Fibroblast of villous mesenchyme (primary cell): ENCODE results near the gene CCNC. TPM values are rescaled to one million over a fixed set of nuclear protein-coding genes. Genes with fewer than 3 reads are reported as not detected.
A peak's percentile ranks its signal among the peaks of the same experiment; 100 is the strongest.

ENCODE experiments used
- DNase-seq: peaks from one replicate; pipeline ENCODE4 v3.0.0-alpha.2; 2010; ENCODE audit warnings: low read depth
- H3K4me3 ChIP-seq: 2 replicates; pipeline ENCODE4 v1.5.1; 2011; ENCODE audit warnings: low read depth, mild to moderate bottlenecking, low read length
- CTCF ChIP-seq: IDR thresholded peaks from 2 replicates; pipeline ENCODE4 v1.5.1; 2012; ENCODE audit warnings: low read depth, mild to moderate bottlenecking, low read length; ENCODE audit not compliant: insufficient read depth
- total RNA-seq: library from RNA; depleted of rRNA; stranded (reverse); fragments of >200 nt; gene quantifications from 2 replicates; pipeline ENCODE4 v1.2.3, GENCODE V29; 2012

The CCNC gene
- total RNA-seq, 1 donor, result 93.7 TPM

DNA sequence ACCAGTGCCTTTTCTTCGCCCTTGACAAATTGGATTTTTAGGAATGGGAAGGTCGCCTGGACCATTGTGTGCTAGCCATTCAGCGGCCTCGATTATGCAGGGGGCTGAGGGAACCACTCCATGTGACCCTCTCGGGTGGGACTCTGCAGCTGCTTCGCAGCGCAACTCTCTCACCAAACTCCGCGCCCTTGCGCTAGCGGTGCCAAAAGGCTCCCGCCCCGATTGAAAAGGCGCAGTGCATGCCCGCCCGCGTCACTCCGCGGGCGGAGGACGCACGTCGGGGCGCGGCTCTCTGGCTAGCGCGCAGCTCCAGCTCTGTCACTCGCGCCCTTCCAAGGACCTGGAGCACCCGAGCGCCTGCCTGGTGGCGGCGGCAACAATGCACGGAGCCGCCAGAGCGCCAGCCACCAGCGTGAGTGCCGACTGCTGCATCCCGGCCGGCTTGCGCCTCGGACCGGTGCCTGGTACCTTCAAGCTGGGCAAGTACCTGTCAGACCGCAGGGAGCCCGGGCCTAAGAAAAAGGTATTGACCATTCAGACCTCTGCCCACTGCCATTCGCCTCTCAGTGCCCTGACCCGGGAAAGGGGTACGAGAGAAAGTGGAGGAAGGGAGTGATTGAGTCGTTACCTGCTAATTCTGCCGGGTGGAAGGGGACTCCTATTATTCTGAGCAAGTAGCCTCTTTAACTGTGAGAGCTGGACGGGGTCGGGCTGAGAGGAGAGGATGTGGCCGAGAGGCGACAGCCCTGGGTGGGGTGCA lies 38.4 kb upstream of the CCNC start, which contains the start of gene PRDM13:
TSS of gene PRDM13 (plus strand) at position 178 of the 760 bp plus-strand sequence. CDS start at position 380, 202 bp downstream.
- DNase-seq, result no peak
- H3K4me3 ChIP-seq, result no peak within 1 kb of the TSS
- TF ChIP-seq CTCF, result no peak

GRCh38 chr6:99605911-99606655 lies 37.6 kb upstream of the CCNC start:
- no peak for DNase-seq
- no peak for TF ChIP-seq CTCF
- no peak overlapping the region for H3K4me3 ChIP-seq

- DNase-seq, result no peak
- H3K4me3 ChIP-seq, result no peak overlapping the region
- TF ChIP-seq CTCF, result no peak
Observed at GRCh38 chr6:99605074-99605734, 36.7 kb upstream of the CCNC start.

- TF ChIP-seq CTCF, result no peak
- DNase-seq, result no peak
- H3K4me3 ChIP-seq, result no peak overlapping the region
Observed at GRCh38 chr6:99604166-99605073, 36.0 kb upstream of the CCNC start.

DNA sequence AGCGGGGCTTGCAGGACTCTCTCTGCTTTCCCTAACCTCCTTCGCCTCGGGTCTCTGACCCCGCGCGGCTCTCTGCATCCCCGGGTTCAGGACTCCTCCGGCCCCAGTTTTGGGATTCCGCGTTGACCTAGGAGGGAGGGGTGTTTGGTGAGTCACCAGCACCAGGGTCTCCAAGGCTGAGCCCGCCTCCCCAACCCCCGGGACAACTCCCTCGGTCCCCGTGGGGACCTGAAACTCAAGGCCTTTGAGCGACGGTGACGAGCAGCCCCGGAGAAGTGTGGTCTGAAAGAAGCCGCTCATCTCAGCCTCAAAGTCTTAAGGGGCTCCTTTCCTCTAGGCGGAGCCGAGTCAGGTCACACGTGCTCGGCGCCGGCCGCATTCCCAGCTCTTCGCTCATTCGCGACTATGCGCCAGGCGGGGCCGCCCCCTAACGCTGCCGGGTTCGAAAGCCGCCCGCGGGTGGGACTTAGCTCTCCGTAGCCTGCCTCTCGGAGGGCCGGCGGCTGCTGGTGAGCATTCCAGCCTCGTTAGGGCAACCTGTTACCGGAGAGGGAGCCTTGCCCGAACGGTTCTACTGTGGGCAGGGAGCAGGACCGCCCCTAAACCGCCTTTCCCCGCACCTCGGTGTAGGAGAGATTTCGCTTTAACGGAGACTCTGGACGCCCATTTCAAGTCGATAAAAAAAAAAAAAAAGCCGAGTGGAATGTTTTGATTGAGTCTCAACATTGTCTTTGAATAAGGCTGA lies 35.1 kb upstream of the CCNC start:
- peak overlapping the region; percentile 26 for H3K4me3 ChIP-seq
- no peak for TF ChIP-seq CTCF
- DNase-seq, result peak; percentile 12
